Activated gamma-delta T cell treated with anti-CD3 and anti-CD28 coated beads, Interleukin-2, amount 50 U/mL, for 16 hours (primary cell): ENCODE data around the gene SUMO4.
"Not testable (repeated sequence)": the region's sequence is repeated elsewhere in the genome, so short reads cannot be mapped to it uniquely, and the experiment has no call there.

ENCODE experiments used
- DNase-seq: peaks from one replicate; pipeline ENCODE4 v3.0.0-alpha.2; 2020; ENCODE audit warnings: low read depth

The SUMO4 gene

GRCh38 chr6:149431905-149432775 lies 32.1 kb downstream of the SUMO4 start:
- peak; percentile 87 for DNase-seq

GRCh38 chr6:149433405-149433804 lies 33.3 kb downstream of the SUMO4 start:
- no peak for DNase-seq

DNA sequence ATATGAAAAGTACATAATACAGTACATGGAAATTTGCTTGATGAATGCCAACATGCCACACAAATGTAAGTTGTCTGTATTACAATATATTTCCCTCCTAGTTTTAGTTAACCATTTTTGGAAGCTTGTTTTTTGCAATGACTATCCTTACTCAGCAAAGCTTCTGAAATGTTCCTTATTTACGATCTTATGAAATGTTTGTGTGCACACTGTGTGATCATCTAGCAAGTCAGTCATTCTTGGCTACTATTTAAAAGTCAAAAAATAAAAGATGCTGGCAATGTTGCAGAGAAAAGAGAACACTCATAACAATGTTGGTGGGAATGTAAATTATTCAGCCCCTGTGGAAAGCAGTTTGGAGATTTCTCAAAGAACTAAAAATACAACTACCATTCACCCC lies 33.8 kb downstream of the SUMO4 start:
- DNase-seq: no peak

- DNase-seq: no peak
Observed at GRCh38 chr6:149435919-149436586, 36.0 kb downstream of the SUMO4 start.

- DNase-seq: no peak
Observed at GRCh38 chr6:149436647-149437046, 36.6 kb downstream of the SUMO4 start.

DNA sequence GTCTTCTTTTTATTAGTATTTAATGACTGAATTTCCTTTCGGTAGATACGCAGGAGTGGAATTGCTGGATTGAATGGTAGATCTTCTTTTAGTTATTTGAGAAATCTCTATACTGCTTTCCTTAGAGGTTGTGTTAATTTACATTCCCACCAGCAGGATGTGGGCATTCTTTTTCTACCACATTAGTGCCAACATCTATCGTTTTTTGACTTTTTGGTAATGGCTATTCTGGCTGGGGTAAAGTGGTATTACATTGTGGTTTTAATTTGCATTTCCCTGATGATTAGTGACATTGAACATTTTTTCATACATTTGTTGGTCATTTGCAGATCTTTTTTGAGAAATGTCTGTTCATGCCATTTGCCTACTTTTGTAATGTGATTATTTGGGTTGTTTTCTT lies 37.1 kb downstream of the SUMO4 start:
- DNase-seq: no peak

DNA sequence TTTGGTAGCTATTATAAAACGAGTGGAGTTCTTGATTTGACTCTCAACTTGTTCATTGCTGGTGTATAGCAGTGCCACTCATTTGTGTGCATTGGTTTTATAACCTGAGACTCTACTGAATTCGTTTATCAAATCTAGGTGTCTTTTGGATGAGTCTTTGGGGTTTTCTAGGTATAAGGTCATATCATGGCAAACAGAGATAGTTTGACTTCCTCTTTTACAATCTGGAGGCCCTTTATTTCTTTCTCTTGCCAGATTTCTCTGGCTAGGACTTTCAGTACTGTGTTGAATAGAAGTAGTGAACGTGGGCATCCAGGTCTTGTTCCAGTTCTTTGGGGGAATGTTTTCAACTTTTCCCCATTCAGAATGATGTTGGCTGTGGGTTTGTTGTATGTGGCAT lies 38.8 kb downstream of the SUMO4 start:
- DNase-seq: no peak

GRCh38 chr6:149439626-149440025 lies 39.6 kb downstream of the SUMO4 start:
- DNase-seq: no peak

GRCh38 chr6:149440735-149441671 lies 40.9 kb downstream of the SUMO4 start:
- DNase-seq: no peak

DNA sequence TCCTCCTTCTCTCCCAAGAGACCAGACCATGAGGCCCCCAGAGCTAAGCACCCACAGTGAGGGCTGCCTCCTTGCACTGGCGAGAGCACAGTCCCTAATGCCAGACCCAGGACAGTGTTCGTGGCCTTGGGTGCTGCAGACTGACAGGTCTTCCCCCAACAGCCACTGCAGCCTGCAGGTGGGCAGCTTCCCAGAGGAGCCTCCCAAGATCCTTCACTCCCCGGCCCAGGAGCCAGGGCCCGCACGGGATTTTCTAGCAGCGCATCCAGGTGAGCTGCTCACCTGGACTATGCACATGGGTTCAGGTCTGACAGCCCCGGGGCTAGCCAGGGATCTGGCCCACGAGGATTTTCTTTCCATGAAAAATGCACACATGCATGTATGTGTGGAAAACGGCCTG lies 41.7 kb downstream of the SUMO4 start:
- no peak for DNase-seq

DNA sequence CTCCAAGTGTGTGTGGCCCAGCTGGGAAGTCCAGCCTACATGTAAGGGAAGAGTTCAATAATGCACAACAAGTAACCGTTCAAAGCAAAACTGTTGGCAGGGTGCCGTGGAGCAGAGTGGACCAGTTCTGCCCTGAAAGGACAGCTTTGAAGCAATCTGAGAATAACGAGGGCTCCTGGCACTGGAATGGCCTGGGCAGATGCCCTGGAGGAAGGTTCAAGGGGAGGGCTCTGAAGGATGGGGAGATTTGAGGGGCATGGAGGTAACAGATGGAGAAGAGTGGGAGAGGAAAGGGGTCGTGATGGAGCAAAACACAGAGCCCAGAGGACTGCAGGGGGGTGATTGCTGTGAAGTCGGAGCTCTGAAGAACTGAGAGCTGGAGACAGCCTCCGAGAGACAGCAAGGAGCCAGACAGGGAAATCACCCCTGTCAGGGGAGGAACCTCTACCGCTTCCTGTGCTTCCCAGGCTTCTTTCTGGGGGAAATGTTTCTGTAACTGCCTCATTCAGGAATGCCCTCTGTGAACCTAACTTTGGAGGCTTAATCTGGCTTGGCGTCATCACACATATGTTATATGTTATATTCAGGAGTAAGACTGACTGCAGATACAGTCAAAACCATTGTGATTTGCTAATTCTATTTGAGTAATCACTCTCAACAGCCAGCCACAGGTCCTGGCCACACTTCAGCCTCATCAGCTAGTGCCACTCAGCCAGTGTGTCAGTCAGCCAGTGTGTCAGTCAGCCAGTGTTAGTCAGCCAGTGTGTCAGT lies 43.5 kb downstream of the SUMO4 start:
- no peak for DNase-seq

GRCh38 chr6:149444360-149445094 lies 44.5 kb downstream of the SUMO4 start:
- DNase-seq: not testable (repeated sequence)

- no peak for DNase-seq
Observed at GRCh38 chr6:149445095-149445466, 45.0 kb downstream of the SUMO4 start.

DNA sequence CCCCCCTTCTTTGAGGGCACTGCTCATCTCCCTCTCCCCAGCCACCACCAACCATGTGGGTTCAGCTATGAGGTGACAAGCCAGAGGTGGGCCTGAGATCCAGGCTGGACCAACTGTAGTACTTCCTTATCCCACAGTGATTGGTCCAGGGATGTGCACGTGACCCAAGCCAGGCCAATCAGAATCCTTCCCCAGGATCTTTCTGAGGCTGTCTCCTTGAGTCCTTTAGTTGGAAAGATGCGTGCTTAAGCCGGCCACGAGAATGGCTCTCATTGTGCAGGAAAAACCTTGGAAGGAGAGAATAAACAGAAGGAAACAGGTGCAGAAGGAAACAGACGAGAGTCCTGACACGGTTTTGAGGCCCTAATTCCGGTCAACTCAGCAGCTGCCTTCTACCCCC lies 45.5 kb downstream of the SUMO4 start:
- no peak for DNase-seq

DNA sequence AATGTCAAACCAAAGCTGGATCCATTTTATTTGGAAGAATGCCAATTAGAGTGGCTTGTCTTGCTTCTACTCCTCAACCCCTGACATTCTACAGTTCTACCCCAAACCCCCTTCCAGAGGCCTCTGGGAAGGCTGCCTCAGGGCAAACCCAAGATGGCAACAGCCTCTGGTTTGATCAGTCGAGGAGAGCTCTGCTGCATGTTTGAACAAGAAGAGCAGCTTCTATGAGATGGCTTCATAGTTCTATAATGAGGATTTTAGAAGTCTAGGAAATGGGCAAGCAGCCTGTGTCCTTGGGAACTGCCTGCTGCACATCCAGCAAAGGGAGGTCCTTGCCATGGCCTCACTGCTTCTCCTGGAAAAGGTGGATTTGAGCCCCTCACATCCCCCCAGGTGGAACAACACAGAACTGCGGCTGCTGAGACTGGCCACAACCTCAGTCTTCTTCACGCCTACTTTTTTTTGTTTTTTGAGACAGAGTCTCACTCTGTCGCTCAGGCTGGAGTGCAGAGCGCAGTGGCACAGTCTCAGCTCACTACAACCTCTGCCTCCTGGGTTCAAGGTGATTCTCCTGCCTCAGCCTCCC lies 46.8 kb downstream of the SUMO4 start:
- no peak for DNase-seq

GRCh38 chr6:149448821-149449453 lies 48.9 kb downstream of the SUMO4 start:
- no peak for DNase-seq

DNA sequence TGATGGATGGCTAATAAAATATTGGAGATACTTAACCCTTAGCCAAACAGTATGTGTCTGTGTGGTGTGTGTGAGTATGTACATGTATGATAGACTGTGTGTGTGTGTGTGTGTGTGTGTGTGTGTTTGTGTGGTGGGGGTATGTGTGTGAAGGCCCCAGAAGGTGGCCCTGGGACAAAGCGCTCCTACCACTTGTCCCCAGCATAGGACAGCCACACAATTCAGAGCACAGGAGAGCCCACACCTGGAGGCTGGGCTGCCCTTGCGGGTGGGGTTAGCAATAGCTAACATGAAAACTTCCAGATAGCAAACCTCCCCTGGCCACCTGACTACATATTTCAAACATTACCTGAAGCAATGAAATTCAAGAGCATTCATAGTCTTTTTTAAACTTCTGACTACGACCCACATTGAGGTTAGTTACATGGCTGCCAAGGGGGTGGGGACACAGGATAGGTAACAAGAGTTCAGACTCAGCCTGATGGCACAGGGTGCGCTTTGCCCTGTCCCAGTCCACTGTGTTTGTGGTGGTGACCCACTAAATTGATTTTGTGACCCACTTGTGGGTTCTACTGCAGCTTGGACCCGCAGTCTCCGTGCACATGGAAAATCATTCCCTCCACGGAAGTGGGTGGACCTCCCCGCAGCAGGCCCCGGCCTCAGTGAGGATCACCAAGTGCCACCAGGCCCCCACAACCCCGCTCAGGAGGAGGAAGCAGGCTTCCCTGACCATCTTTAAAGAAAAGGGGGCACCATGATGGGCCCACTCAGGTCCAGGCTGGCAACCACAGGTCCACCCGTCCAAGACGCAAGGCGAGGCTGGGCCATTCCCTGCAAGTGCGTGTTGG lies 50.0 kb downstream of the SUMO4 start:
- DNase-seq: no peak
